Measurements from ENCODE around the gene MRPS33.

Gene MRPS33

DNA sequence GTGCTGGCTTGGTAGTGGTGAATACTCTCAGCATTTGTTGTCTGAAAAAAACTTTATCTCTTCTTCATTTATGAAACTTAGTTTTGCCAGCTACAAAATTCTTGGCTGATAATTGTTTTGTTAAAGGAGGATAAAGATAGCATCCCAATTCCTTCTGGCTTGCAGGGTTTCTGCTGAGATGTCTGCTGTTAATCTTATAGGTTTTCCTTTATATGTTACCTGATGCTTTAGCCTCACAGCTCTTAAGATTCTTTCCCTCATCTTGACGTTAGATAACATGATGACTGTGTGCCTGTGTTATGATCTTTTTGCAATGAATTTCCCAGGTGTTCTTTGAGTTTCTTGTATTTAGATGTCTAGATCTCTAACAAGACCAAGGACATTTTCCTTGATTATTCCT, 9.9 kb upstream of the MRPS33 start:
- no peaks in the 10 kb centered on the region for H3K36me3 ChIP-seq (replicated peaks; ENCODE audit: low read depth, low read length)
- H3K9me3 ChIP-seq (ENCODE audit: insufficient read depth, low read length) = no peaks in the 10 kb centered on the region
- no peaks in the 10 kb centered on the region for H3K27me3 ChIP-seq (ENCODE audit: low read depth, low read length)
- H2AFZ ChIP-seq (ENCODE audit: low read depth, low read length) = no peak overlapping the region
- no peaks in the 10 kb centered on the region for H3K4me1 ChIP-seq (ENCODE audit: low read length)
- no peak overlapping the region for H3K27ac ChIP-seq (ENCODE audit: low read length)
- H3K79me2 ChIP-seq (ENCODE audit: low read length) = no peaks in the 10 kb centered on the region
- TF ChIP-seq EZH2phosphoT487 (IDR thresholded peaks at IDR 0.05; ENCODE audit: low read depth) = no peak
- TF ChIP-seq, protein P1, sequence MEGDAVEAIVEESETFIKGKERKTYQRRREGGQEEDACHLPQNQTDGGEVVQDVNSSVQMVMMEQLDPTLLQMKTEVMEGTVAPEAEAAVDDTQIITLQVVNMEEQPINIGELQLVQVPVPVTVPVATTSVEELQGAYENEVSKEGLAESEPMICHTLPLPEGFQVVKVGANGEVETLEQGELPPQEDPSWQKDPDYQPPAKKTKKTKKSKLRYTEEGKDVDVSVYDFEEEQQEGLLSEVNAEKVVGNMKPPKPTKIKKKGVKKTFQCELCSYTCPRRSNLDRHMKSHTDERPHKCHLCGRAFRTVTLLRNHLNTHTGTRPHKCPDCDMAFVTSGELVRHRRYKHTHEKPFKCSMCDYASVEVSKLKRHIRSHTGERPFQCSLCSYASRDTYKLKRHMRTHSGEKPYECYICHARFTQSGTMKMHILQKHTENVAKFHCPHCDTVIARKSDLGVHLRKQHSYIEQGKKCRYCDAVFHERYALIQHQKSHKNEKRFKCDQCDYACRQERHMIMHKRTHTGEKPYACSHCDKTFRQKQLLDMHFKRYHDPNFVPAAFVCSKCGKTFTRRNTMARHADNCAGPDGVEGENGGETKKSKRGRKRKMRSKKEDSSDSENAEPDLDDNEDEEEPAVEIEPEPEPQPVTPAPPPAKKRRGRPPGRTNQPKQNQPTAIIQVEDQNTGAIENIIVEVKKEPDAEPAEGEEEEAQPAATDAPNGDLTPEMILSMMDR (IDR thresholded peaks at IDR 0.05; ENCODE audit: low read depth, low read length) = no peak
- H3K4me2 ChIP-seq (ENCODE audit: low read length) = no peak overlapping the region
- no peak overlapping the region for H3K4me3 ChIP-seq (ENCODE audit: low read length)
- no peak overlapping the region for H3K9ac ChIP-seq (ENCODE audit: low read length)
- H4K20me1 ChIP-seq (ENCODE audit: insufficient read depth, low read length) = no peaks in the 10 kb centered on the region

- TF ChIP-seq, protein P1 (IDR thresholded peaks at IDR 0.05; ENCODE audit: low read depth, low read length) = no peak
- TF ChIP-seq EZH2phosphoT487 (IDR thresholded peaks at IDR 0.05; ENCODE audit: low read depth) = no peak
- no peaks in the 10 kb centered on the region for H3K79me2 ChIP-seq (ENCODE audit: low read length)
Observed at GRCh38 chr7:141023295-141023694, 8.5 kb upstream of the MRPS33 start.

DNA sequence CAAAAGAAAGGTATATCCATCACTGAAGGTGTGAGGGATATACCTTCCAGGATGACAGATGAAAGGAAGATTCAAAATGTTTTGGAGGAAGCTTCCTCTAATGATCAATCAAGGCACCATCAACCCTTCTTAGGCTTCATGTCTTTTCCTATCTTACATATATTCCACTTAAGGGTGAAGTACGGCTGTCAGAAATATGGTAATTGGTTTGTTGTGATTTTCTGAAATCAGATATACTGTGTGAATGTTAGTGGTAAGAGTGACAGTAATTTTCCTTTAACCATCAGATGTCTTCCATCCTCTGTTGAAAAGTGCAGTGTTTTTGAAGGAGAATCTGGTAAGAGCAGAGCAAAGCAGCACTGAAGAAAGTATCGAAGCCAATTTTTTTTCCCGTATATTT, 2.8 kb upstream of the MRPS33 start:
- Histone ChIP-seq H4K20me1 (ENCODE audit: insufficient read depth, low read length) (no peaks in the 10 kb centered on the region), H2AFZ (ENCODE audit: low read depth, low read length) (no peak overlapping the region), H3K9me3 (ENCODE audit: insufficient read depth, low read length) (peaks cover 4% of the 10 kb centered on the region; the same call in 1 of the 2 replicates), H3K4me2 (ENCODE audit: low read length) (no peak overlapping the region), H3K36me3 (replicated peaks; ENCODE audit: low read depth, low read length) (no peaks in the 10 kb centered on the region), H3K27ac (ENCODE audit: low read length) (no peak overlapping the region), H3K9ac (ENCODE audit: low read length) (no peak overlapping the region), H3K79me2 (ENCODE audit: low read length) (peaks cover 16% of the 10 kb centered on the region), H3K27me3 (ENCODE audit: low read depth, low read length) (peaks cover 10% of the 10 kb centered on the region; the same call in 1 of the 2 replicates), H3K4me3 (ENCODE audit: low read length) (no peak overlapping the region), H3K4me1 (ENCODE audit: low read length) (peaks cover 14% of the 10 kb centered on the region)
- TF ChIP-seq, protein P1 (IDR thresholded peaks at IDR 0.05; ENCODE audit: low read depth, low read length) = no peak
- no peak for TF ChIP-seq EZH2phosphoT487 (IDR thresholded peaks at IDR 0.05; ENCODE audit: low read depth)

More at GRCh38 chr7:141023295-141023694, 8.5 kb upstream of the MRPS33 start:
- H3K36me3 ChIP-seq (replicated peaks; ENCODE audit: low read depth, low read length) = no peaks in the 10 kb centered on the region
- no peak overlapping the region for H3K9ac ChIP-seq (ENCODE audit: low read length)
- H3K4me3 ChIP-seq (ENCODE audit: low read length) = no peak overlapping the region
- no peak overlapping the region for H3K4me2 ChIP-seq (ENCODE audit: low read length)
- peaks cover 4% of the 10 kb centered on the region; the same call in 1 of the 2 replicates for H3K27me3 ChIP-seq (ENCODE audit: low read depth, low read length)
- H3K4me1 ChIP-seq (ENCODE audit: low read length) = no peaks in the 10 kb centered on the region
- H3K9me3 ChIP-seq (ENCODE audit: insufficient read depth, low read length) = no peaks in the 10 kb centered on the region
- no peak overlapping the region for H2AFZ ChIP-seq (ENCODE audit: low read depth, low read length)
- H3K27ac ChIP-seq (ENCODE audit: low read length) = no peak overlapping the region
- no peaks in the 10 kb centered on the region for H4K20me1 ChIP-seq (ENCODE audit: insufficient read depth, low read length)

DNA sequence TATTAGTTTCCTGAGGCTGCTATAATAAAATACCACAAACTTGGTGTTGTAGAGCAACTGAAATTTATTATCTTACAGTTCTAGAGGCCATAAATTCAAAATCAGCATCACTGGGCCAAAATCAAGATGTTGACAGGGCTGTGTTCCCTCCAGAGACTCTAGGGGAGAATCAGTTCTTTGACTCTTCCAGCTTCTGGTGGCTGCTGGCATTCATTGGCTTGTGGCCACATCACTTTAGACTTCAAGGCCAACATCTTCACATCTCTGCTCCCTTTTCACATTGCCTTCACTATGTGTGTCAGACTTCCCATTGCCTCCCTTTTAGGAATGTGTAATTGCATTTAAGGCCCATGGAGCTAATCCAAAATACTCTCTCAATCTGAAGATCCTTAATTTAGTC, 1.6 kb upstream of the MRPS33 start:
- H3K4me3 ChIP-seq (ENCODE audit: low read length) = no peak overlapping the region

More for the DNA sequence above, 1.6 kb upstream of the MRPS33 start:
- H2AFZ ChIP-seq (ENCODE audit: low read depth, low read length) = no peak overlapping the region
- peaks cover 16% of the 10 kb centered on the region for H3K79me2 ChIP-seq (ENCODE audit: low read length)
- TF ChIP-seq, protein P1 (IDR thresholded peaks at IDR 0.05; ENCODE audit: low read depth, low read length) = no peak
- TF ChIP-seq EZH2phosphoT487 (IDR thresholded peaks at IDR 0.05; ENCODE audit: low read depth) = no peak
- no peak overlapping the region for H3K9ac ChIP-seq (ENCODE audit: low read length)
- H4K20me1 ChIP-seq (ENCODE audit: insufficient read depth, low read length) = no peaks in the 10 kb centered on the region
- H3K27ac ChIP-seq (ENCODE audit: low read length) = no peak overlapping the region
- peaks cover 10% of the 10 kb centered on the region; the same call in 1 of the 2 replicates for H3K27me3 ChIP-seq (ENCODE audit: low read depth, low read length)
- H3K4me2 ChIP-seq (ENCODE audit: low read length) = no peak overlapping the region
- H3K4me1 ChIP-seq (ENCODE audit: low read length) = peaks cover 14% of the 10 kb centered on the region
- no peaks in the 10 kb centered on the region for H3K36me3 ChIP-seq (replicated peaks; ENCODE audit: low read depth, low read length)
- H3K9me3 ChIP-seq (ENCODE audit: insufficient read depth, low read length) = peaks cover 4% of the 10 kb centered on the region; the same call in 1 of the 2 replicates
